GM19324 (cell line): ENCODE data around the gene MYBPC3.
"Not testable (repeated sequence)": the region's sequence is repeated elsewhere in the genome, so short reads cannot be mapped to it uniquely, and the experiment has no call there.

Experiments used
- ATAC-seq: cut with Tn5 transposase; IDR thresholded peaks from one replicate; pipeline ENCODE4 v1.9.1; 2021; ENCODE audit warnings: mild to moderate bottlenecking, moderate library complexity; ENCODE audit not compliant: unreplicated experiment, low FRiP score

The MYBPC3 gene

DNA sequence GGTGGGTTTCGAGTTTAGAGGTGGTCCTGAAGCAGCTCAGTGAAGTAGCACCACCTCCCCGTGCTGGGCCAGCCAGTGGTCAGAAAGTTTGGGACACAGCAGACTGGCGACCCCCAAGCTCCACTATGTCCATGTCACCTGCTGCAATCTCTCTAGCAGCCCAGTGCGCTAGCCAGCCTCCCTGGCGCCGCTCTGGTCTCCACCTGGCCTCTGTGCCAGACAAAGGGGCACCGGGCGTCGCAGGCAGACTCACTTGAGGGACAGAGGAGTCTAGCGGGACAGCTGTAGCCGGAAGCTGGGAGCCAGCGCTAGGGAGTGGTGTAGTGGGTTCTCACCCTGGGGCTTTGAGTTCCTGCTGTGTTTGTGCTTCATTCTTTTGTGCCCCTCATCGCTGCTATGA, 25.5 kb downstream of the MYBPC3 start:
- ATAC-seq: no peak

DNA sequence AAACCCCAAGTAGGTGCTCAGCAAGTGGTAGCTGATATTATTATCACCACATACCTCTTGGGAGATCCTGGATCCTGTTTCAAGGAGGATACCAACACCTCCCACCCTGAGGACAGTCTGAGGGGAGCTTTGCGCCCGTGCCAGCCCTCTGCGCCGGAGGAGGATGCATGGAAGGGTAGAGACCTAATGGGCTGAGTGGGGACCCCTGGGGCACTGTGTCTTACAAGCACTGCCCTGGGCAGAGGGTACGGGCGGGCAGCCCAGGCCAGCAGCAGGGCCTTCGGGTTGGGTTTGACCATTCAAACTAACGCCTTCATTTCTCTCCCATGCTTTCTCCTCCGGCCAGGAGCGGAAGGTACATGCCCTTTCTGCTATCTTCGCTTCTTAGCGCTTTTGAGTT, 26.3 kb downstream of the MYBPC3 start:
- ATAC-seq: no peak

DNA sequence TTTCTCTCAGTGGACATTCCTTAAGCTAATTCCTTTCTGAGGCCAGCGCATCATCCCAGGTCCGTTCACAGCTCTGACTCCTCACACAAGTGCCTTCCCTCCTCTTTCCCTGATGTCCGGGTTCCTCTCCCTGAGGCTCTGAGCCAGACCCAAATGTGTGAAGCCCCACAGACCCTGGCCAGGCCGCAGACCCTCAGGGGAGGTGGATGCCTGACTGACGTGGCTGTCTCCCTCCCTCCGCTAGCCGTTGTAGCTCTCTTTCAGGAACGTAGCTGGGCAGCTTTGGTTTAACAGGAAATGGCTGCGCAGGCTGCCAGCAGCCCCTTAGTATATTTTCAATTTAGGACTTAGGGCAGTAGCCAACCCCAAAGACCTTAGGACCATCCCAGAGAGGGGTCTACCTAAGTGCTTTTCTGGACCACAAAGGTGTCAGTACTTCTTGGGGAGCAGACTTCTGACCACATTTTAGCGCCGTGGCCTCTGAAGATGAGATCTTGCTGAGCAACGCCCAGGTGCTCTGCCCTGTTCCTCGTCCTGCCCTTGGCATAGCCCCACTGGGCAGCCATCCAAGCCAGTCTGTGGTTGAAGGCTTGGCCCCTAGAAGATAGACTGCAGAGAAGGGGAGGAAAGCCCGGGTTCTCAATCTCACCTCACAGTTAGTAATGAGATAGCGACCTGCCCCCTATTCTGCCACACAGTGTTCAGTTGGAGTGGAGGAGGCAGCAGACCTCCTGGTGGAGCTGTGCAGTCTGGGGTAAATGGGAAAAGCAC, 27.0 kb downstream of the MYBPC3 start:
- ATAC-seq: no peak

DNA sequence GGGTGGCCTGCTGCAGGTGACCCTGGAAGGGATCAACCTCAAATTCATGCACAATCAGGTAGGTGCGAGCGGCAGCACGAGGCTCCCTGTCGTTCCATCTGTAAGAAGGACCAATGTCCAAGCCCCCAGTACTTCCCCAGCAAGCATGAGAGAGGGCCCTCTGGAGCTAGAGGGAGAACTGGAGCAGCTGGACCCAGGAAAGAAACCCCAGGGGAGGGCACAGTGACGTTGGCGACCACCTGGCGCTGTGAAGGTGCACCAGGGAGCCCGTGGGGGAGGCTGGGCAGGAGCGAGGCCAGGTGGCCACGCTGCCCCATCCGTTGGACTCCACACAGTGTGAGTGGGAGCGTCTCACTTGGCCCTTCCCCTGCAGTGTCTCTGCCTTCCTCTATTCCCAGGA, 28.0 kb downstream of the MYBPC3 start:
- no peak for ATAC-seq

DNA sequence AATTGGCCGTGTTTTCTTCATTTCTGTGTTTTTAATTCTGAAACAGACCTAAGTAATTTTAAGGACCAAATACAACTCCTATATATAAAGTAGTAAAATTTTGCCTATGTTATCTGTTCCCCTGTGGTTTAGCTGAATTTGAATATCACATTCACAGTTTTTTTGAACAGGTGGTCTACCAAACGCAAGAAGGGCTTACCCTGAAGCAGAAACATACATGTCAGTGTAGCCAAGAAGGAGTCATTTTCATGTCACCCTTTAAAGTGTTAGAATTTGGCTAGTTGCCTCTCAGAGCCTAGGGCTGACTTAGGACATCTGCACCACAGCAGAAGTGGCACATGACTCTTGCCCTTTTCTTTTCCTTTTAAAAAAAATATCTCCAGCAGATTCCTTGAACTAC, 34.3 kb downstream of the MYBPC3 start:
- no peak for ATAC-seq

DNA sequence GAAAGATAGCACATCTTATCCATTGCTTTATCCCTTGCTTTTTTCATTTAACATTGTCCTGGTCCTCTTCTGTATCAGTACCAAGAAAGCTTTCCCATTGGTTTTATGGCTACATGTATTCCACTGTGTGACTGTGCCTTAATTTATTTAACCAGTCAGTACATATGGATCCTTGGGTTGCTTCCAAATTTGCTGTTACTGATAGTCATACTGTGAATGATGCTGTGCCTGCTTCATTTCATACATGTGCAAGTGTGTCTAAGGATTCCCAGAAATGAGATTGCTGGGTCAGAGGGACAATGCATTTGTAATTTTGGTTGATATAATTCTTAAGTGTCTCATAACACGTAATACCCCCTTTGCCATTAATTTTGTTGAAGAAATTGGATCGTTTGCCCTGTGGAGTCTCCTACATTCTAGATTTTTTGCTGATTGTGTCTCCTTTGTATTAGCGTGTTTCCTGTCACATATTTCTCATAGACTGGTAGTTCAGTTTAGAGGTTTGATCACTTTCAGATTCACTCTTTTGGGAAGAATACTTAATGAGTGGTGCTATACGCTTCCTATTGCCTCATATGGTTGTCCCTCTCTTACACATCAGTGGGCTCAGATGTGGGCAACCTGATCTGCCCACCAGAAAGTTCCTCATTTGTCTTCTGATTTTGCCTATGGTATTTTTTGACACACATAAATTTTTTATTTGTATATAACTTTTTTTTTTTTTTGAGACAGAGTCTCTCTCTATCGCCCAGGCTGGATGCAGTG, 35.3 kb downstream of the MYBPC3 start:
- ATAC-seq: no peak

DNA sequence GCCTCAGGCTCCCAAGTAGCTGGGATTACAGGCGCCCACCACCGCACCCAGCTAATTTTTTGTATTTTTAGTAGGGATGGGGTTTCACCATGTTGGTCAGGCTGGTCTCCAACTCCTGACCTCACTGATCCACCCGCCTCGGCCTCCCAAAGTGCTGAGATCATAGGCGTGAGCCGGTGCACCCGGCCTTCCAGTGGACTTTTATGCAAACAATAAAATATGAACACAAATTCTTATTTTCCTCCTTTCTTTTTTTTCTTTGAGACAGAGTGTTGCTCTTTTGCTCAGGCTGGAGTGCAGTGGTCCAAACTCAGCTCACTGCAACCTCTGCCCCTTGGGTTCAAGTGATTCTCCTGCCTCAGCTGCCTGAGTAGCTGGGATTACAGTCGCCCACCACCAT, 36.0 kb downstream of the MYBPC3 start:
- not testable (repeated sequence) for ATAC-seq

DNA sequence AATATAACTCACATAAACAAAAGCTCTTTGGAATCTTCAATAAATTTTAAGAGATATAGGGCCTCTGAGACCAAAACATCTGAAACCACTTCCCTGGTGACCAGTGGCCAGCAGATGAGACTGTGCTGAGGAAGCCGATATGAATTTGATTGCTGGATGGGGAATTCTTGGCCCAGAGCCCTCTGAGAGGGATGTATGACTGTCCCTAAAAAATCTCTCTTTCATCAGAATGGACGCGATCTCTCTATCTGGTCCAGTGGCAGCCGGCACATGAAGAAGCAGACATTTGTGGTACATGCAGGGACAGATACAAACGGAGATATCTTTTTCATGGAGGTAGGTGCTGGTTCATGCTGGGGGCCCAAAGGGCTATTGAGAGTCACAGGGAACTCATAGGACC, 37.5 kb downstream of the MYBPC3 start:
- no peak for ATAC-seq

DNA sequence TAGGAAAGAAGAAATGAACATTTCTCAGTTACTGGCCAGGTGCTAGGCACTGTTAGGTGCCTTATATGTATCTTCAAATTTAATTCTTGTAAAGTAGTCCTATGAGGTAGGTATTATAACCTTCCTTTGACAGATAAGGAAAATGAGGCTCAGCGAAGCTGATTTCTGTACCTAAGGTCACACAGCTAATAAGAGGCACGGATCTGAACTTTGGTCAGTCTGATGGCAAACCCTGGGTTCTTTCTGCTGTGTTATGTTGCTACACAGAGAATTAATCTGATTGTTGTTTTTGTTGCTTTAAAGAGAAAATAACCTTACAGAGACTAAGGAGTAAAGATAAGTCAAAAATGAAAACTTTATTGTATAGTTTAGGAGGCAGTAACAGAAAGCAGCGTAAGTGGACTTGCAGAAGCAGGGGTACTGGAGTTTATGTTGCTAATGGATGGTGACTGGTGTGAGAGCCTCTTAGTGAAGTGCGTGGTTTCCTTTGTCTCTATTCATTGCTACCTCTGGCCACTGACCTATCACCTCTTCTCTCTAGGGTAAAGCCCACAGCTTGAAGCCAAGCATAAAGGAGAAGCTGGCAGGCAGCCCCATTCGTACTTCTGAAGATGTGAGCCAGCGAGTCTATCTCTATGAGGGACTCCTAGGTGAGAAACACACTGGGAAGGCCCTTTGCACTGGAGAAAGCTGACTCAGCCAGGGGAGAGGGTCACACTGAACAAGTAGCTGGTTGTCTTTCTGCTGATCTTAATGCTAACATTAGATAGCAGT, 44.3 kb downstream of the MYBPC3 start:
- ATAC-seq: no peak

DNA sequence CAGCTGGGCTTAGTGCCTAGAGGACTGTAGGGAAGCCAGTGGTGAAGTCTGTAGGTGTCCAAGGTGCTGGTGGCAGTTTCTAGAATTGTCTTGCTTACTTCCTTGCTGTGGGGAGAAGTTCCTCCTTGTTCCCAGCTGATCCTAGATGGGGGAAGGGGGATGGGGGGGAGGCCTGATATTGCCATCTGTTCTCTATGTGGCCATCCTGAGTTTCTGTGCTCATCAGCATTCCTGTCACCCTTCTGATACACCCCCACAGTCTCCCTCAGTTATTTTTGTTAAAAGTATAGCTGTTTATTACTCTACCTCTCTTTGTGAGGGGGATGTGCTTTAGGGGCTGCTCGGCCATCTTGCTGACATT, 46.0 kb downstream of the MYBPC3 start:
- ATAC-seq: no peak

DNA sequence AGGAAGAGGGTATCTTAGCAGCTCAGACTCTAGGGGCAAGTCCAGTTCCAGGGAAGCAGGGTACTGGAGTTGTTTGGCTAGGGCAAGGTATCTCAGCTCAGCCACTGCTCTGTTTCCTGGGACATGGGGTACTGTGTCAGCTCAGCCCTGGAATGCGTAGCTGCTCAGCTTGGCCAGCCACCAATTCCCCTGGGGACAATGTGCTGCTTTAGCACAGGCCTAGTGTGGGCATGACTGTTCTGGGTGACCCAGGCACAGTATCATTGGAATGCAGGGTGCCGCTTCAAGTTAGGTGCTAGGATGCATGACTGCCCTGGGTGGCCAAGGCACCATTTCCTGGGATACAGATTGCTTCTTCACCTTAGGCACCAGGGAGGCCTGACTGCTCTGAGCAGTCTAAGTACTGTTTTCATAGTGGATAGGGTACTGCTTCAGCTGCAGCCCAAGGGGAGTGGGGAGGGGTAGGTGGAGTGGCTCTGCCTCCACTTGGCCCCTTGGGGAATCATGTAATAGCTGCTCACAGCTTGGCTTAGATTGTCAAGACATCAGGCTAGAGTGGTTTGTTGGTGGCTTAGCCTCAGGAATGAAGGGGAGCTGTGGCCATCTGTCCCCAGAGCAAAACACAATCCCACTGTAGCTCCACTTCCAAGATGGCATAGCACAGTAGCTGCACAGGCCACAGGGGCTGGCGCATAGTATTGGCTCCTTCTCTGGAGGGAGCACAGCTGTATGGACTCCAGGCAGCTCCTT, 46.6 kb downstream of the MYBPC3 start:
- no peak for ATAC-seq

DNA sequence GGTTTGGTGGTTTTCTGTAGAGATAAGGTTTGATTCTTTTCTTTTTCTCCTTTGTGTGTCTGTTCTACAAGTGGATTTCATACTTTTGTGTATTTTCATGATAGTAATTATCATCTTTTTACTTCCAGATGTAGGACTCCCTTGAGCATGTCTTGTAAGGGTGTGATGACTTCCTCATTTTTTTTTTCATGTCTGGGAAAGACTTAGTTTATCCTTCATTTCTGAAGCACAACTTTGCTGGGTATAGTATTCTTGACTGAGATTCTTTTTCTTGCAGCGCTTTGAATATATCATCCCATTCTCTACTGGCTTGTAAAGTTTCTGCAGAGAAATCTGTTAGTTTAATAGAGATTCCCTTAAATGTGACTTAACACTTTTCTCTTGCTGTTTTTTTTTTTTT, 49.6 kb downstream of the MYBPC3 start:
- no peak for ATAC-seq

DNA sequence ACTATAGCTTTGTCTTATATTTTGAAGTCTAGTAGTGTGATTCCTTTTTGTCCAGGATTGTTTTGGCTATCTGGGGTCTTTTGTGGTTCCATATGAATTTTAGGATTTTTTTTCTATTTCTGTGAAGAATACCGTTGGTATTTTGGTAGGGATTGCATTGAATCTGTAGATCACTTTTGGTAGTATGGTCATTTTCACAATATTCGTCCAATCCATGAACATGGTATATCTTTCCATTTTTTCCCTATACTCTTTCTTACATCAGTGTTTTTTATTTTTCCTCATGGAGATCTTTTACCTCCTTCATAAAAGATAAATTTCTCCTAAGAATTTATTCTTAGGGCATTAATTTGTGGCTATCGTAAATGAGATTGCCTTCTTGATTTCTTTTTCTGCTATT, 53.4 kb downstream of the MYBPC3 start:
- ATAC-seq: no peak

DNA sequence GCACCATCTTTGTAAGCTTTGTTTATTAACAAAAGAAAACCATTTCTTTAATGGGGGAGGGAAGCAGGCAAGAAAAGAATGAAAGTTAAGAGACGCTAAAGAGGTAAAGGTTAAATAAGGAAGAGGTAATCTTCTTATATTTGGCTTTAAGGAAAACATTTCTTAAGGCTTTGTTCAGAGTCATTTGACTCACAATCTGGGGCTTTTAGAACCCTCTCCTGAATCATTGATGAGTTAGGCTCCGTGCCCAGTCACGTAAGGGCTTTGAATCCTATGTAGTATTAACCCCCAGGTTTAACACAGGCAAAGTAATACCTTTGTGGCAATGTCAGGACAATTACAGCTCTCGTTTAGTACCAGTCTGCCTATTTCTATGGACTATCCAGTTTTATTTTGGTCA, 56.5 kb downstream of the MYBPC3 start:
- ATAC-seq: no peak

DNA sequence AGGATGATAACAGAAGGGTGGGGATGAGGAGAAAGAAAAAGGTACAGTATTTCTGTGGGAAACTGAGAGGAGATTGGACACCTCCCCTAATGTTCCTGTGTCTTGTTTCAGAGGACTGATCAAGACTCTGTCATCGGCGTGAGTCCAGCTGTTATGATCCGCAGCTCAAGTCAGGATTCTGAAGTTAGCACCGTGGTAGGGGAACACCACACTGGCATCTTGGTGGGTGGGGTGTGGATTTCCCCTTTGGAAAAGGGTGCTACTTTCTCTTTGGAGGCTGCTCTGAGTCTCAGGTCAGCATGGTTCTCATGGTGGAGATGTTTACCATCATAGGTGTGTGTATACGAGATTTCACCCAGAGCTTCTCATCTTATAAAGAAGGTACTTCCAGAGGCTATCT, 57.1 kb downstream of the MYBPC3 start:
- ATAC-seq: no peak

DNA sequence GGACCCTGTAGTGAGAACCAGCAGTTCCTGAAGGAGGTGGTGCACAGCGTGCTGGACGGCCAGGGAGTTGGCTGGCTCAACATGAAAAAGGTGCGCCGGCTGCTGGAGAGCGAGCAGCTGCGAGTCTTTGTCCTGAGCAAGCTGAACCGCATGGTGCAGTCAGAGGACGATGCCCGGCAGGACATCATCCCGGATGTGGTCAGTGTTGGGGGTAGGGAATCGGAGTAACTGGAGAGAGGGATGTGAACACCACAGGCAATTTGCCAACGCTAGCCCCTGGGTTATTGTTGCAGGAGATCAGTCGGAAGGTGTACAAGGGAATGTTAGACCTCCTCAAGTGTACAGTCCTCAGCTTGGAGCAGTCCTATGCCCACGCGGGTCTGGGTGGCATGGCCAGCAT, 62.6 kb downstream of the MYBPC3 start:
- ATAC-seq: no peak

DNA sequence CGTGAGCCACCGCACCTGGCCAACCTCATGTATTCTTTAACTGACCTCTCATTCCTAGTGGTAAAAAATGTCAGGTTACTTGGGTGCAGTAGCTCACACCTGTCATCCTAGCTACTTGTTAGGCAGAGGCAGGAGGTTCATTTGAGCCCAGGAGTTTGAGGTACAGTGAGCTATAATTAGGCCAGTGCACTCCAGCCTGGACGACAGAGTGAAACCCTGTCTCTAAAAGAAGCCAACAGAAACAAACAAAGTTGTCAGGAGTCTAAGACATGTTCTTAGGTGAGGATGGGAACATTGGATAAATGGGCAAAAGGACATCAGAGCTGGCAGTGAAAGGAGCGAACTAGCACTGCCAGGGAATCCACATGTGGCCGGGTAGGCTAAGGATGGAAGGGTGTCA, 64.4 kb downstream of the MYBPC3 start:
- no peak for ATAC-seq

DNA sequence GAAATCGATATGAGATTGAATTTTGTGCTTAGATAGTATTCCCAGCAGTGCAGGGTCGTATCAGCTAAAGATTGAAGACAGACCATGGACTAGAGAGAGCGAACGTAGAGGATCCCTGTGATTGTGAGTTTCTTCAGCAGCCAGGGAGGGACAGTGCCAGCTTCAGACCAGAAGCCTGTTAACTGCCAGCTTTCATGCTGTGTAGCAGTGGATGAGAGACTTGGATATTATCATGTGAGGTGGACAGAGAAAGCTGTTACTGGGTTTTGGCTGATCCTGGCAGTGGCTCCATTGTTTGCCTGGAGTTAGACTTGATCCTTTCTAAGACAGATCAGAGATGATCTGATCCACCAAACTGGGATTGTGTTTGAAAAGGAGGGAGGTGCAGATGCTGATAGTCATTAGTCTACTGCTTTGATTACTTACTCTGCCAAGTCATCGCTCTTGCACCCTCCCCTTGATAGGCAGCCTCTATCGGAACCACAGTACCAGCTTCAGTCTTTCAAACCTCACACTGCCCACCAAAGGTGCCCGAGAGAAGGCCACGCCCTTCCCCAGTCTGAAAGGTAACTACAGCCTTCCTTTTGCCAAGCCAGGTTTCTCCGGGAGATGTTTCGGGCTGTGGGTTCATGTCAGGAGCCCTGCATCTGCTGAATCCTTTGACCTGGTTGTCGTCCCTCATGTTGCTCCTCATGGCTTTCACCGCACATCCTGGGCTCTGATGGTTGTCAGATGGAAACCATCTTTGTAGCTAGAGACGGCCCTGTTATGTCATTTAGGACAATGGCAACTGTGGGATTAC, 66.3 kb downstream of the MYBPC3 start:
- no peak for ATAC-seq

DNA sequence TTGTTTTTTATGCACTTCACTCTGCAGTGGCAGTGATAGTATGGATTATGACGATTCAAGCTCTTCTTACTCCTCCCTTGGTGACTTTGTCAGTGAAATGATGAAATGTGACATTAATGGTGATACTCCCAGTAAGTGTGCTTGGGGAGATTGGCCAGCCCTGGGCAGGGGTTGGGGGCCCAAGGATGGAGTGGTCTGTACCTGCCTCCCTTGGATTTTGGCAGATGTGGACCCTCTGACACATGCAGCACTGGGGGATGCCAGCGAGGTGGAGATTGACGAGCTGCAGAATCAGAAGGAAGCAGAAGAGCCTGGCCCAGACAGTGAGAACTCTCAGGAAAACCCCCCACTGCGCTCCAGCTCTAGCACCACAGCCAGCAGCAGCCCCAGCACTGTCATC, 68.4 kb downstream of the MYBPC3 start:
- no peak for ATAC-seq

DNA sequence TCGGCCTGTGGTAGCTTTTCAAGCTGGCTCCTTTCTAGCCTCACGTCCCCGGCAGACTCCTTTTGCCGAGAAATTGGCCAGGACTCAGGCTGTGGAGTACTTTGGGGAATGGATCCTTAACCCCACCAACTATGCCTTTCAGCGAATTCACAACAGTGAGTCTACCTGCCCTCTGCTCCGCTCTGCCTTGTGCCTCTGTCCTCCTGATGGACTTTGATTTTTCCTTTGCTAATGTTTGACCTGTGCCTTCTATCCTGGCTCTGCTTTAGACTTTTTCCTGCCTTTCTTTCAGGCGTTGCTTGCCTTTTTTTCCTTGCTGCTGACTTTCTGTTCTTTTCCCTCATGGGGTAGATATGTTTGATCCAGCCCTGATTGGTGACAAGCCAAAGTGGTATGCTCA, 70.0 kb downstream of the MYBPC3 start:
- no peak for ATAC-seq
